Measurements from ENCODE around the gene CARTPT. TPM values are rescaled to one million over a fixed set of nuclear protein-coding genes. Genes with fewer than 3 reads are reported as not detected.

Gene CARTPT
- total RNA-seq, 2 experiments from 2014 or later: not detected

DNA sequence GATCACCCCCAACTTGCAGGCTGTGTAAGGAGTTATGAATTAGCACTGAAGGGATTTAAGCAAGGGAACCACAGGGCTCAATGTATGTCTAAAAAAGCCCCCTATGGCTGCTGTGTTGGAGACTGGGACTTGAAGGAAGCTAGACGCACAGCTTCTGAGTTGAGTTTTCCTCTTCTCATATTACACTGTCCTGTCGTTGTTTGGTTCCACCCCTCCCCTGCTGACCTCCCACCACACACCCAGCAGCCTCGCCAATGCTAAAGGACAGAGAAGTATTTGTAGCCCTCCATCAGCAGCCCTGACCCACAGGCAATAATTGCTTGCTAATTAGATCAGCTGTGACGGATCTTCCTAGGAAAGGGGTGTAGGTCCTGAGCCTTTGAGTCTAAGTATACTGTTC is 15.1 kb upstream of the CARTPT start:
- CTCF ChIA-PET: no interaction called here
- Mint-ChIP-seq H3K4me3 (no peak overlapping the region), H3K4me1 (peaks cover 1% of the 10 kb centered on the region), H3K27me3 (peaks cover 11% of the 10 kb centered on the region), H3K36me3 (ENCODE audit: low read depth) (no peaks in the 10 kb centered on the region), H3K9me3 (no peaks in the 10 kb centered on the region), H3K27ac (no peak overlapping the region)
- POLR2A ChIA-PET: no interaction called here
- DNase-seq: no peak

DNA sequence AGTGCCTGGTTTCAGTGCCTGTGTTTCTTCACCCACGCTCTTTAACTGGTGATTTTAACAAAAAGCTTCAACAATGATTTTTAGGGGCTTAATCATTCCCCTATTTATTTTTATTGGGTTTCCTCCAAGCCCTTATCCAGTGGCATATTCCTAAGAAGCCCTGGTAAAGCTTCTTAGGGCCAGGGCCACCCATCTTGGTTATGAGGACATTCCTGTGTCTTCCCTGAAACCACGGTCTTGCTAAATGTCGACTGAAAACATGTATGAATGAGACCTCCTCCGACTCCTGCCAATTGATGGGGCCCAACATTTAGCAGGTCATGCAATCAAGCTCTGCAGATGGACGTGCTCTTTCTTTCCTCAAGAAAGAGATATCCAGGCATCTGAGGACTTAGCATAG is 13.7 kb upstream of the CARTPT start:
- ChIA-PET POLR2A (no interaction called here), CTCF (no interaction called here)
- H3K9me3 Mint-ChIP-seq: no peaks in the 10 kb centered on the region
- DNase-seq: no peak
- H3K27ac Mint-ChIP-seq: no peak overlapping the region
- H3K27me3 Mint-ChIP-seq: peaks cover 17% of the 10 kb centered on the region
- H3K4me3 Mint-ChIP-seq: no peak overlapping the region
- H3K4me1 Mint-ChIP-seq: no peaks in the 10 kb centered on the region
- no peaks in the 10 kb centered on the region for H3K36me3 Mint-ChIP-seq (ENCODE audit: low read depth)

DNA sequence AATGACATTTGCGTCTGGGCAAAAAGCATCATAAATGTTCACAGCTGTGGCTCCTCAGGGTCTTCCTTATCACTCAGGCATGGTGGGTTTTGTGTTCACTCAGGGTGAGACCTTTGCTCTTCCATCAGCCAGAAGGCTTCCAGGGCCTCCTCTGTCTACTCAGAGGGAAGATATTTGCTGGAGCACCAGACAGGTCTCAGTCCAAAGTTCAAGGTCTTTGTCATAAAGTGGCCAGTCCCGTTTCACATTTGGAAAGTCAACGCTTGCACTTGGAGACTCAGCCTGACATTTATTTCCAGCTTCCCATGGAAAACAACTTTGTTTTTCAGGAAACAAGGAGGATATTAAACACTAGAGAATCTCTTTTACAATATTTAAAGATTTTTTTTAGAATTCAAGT is 12.2 kb upstream of the CARTPT start:
- no peak for DNase-seq
- no peak overlapping the region for H3K27ac Mint-ChIP-seq
- H3K9me3 Mint-ChIP-seq: no peaks in the 10 kb centered on the region
- no peak overlapping the region for H3K4me3 Mint-ChIP-seq
- no peaks in the 10 kb centered on the region for H3K4me1 Mint-ChIP-seq
- ChIA-PET CTCF (no interaction called here), POLR2A (no interaction called here)
- H3K36me3 Mint-ChIP-seq (ENCODE audit: low read depth): no peaks in the 10 kb centered on the region
- peaks cover 20% of the 10 kb centered on the region for H3K27me3 Mint-ChIP-seq

DNA sequence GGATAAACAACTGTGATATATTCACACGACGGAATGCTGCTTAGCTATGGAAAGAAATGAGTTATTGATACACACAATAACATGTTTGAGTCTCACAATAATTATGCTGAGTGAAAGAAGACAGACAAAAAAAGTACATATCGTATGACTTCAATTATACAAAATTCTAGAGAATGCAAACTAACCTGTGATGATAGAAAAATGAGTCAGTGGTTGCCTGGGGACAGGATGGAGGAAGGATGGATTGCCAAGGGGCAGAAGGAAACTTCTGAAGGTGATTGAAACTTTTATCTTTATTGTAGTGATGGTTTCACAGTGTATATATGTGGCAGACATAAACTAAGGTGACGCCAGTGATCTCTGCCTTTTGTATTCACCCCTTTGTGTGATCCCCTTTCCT is 7.5 kb upstream of the CARTPT start:
- no peaks in the 10 kb centered on the region for H3K4me1 Mint-ChIP-seq
- no peak overlapping the region for H3K4me3 Mint-ChIP-seq
- peaks cover 41% of the 10 kb centered on the region for H3K27me3 Mint-ChIP-seq
- ChIA-PET POLR2A (no interaction called here), CTCF (no interaction called here)
- no peak for DNase-seq
- H3K9me3 Mint-ChIP-seq: no peaks in the 10 kb centered on the region
- H3K27ac Mint-ChIP-seq: no peak overlapping the region
- no peaks in the 10 kb centered on the region for H3K36me3 Mint-ChIP-seq (ENCODE audit: low read depth)

DNA sequence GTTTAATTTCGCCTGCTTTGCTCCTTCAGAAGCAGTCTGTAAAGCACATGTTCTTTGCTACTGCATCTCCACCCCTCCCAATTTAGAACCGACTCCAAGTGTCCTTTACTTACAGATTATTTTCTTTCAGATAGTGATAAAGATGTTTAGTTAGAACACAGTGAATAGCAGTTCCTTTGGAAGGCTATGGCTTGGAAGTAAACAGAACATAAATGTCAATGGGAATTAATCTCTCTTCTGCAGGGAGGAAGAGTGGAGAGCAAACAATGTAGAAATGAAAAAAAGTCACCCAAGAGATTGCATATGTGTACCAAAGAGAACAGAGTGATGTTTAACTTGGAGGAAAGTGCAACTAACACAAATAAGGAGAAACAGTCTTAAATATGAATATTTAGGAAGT is 4.2 kb upstream of the CARTPT start:
- Mint-ChIP-seq H3K9me3 (no peaks in the 10 kb centered on the region), H3K27me3 (peaks cover 58% of the 10 kb centered on the region), H3K27ac (no peak overlapping the region), H3K4me1 (no peaks in the 10 kb centered on the region), H3K4me3 (no peak overlapping the region), H3K36me3 (ENCODE audit: low read depth) (no peaks in the 10 kb centered on the region)
- ChIA-PET POLR2A (no interaction called here), CTCF (no interaction called here)
- DNase-seq: no peak

DNA sequence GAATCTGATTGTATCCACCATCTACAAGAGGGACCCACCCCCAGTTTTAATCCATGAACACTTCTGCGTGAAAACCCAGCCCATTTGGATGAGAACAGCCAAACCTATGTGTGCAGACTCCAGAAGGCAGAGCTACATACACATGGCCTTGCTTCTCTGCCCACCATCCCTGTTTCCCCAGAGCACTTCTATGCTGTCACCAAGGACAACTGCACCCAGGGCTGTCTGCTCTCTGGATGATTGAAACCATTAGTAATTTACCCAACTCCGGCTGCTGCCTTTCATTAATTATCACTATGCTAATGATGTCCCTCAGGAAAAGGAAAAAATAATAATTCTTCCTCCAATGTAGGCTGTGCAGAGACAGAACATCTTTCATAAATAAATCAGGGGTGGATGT is 8.9 kb downstream of the CARTPT start:
- Mint-ChIP-seq H3K4me3 (no peak overlapping the region), H3K27me3 (peaks cover 12% of the 10 kb centered on the region), H3K36me3 (ENCODE audit: low read depth) (no peaks in the 10 kb centered on the region), H3K27ac (no peak overlapping the region), H3K4me1 (no peaks in the 10 kb centered on the region), H3K9me3 (no peaks in the 10 kb centered on the region)
- no peak for DNase-seq
- ChIA-PET CTCF (no interaction called here), POLR2A (no interaction called here)

DNA sequence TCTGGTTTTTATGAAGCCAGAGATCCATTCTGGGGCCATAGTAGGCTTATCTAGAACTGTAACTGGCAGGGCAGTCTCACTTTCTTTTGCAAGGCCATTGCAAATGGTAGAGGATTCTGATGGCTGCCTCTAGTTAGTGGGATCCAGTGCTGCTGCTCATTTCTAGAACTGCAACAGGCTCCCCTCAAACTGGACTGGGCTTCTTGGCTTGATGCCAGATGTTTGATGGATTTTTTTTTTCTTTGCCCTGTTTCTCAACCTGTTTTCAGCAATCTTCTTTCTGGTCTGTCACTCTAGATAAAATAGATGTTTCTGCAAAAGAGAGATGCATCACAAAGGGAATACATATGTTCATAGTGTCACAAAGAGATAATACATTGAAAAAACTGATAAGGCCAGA is 11.9 kb downstream of the CARTPT start:
- H3K9me3 Mint-ChIP-seq: no peaks in the 10 kb centered on the region
- no peaks in the 10 kb centered on the region for H3K4me1 Mint-ChIP-seq
- H3K4me3 Mint-ChIP-seq: no peak overlapping the region
- peaks cover 14% of the 10 kb centered on the region for H3K27me3 Mint-ChIP-seq
- H3K36me3 Mint-ChIP-seq (ENCODE audit: low read depth): no peaks in the 10 kb centered on the region
- POLR2A ChIA-PET: no interaction called here
- no peak overlapping the region for H3K27ac Mint-ChIP-seq
- CTCF ChIA-PET: no interaction called here
- no peak for DNase-seq

DNA sequence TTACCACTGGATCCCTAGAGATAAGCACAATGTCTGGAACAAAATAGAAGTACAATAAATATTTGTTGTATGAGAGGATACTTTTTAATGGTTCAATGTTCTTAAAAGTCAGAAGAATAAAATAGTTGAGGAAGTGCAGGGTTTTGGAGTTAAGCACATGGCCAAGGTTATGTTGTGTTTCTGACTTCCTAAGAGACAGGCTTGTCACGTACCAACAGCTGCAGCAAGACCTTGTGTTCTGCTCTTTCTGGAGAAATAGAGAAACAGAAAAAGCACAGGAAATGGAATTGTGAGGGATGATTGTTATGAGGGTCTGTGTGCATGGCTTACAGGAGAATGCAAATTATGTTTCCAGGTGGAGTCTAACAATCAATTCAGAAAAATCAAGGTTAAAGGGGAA is 12.9 kb downstream of the CARTPT start:
- ChIA-PET POLR2A (no interaction called here), CTCF (no interaction called here)
- Mint-ChIP-seq H3K27ac (no peak overlapping the region), H3K4me3 (no peak overlapping the region), H3K9me3 (no peaks in the 10 kb centered on the region), H3K36me3 (ENCODE audit: low read depth) (no peaks in the 10 kb centered on the region), H3K4me1 (no peaks in the 10 kb centered on the region), H3K27me3 (peaks cover 14% of the 10 kb centered on the region)
- no peak for DNase-seq

DNA sequence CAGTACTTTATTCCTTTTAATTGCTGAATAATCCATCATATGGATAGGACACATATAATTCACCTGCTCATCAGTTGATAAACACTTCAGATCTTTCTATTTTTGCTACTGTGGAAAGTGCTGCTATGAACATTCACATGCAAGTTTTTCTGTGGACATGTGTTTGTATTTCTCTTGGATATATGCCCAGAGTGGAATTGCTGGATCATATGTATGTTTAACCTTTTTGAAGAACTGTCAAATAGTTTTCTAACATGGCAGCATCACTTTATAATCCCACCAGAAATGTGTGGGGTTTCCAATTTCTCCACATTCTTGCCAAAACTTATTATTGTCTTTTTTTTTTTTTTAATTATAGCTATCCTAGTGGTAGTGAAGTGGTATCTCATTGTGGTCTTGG is 15.1 kb downstream of the CARTPT start:
- DNase-seq: no peak
- Mint-ChIP-seq H3K36me3 (ENCODE audit: low read depth) (no peaks in the 10 kb centered on the region), H3K27me3 (peaks cover 18% of the 10 kb centered on the region), H3K9me3 (no peaks in the 10 kb centered on the region), H3K27ac (no peak overlapping the region), H3K4me3 (no peak overlapping the region), H3K4me1 (no peaks in the 10 kb centered on the region)
- CTCF ChIA-PET: no interaction called here
- POLR2A ChIA-PET: no interaction called here

DNA sequence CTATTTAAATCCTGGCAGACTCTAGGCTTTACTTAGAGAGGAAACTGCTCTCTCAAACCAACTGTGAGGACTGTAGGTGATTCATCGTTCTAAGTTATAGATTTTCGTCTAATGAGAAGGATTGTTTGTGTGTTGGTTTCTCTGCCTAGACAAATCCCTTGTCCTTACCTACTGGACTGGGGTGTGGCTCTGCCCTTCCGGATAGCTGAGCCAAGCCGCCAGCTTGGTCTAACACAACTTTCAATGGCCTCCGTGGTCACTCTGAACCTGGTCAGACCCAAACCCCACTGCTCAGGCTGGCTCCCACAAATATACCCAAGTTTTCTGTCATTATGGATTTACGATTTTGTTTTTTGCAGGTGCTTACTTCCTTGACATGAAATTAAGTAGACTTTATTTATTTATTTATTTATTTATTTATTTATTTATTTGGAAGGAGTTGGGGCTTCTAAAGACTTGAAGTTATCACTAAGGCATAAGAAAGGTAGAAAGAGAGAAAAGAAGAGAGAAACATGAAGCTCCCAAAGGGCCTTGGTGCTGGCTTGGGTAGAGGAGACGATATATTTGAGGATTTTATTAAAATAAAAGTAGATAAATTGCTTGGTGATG is 19.0 kb downstream of the CARTPT start:
- Mint-ChIP-seq H3K27me3 (peaks cover 20% of the 10 kb centered on the region), H3K4me1 (no peaks in the 10 kb centered on the region), H3K9me3 (no peaks in the 10 kb centered on the region), H3K4me3 (no peak overlapping the region), H3K36me3 (ENCODE audit: low read depth) (no peaks in the 10 kb centered on the region), H3K27ac (no peak overlapping the region)
- ChIA-PET CTCF (no interaction called here), POLR2A (no interaction called here)
- DNase-seq: no peak

DNA sequence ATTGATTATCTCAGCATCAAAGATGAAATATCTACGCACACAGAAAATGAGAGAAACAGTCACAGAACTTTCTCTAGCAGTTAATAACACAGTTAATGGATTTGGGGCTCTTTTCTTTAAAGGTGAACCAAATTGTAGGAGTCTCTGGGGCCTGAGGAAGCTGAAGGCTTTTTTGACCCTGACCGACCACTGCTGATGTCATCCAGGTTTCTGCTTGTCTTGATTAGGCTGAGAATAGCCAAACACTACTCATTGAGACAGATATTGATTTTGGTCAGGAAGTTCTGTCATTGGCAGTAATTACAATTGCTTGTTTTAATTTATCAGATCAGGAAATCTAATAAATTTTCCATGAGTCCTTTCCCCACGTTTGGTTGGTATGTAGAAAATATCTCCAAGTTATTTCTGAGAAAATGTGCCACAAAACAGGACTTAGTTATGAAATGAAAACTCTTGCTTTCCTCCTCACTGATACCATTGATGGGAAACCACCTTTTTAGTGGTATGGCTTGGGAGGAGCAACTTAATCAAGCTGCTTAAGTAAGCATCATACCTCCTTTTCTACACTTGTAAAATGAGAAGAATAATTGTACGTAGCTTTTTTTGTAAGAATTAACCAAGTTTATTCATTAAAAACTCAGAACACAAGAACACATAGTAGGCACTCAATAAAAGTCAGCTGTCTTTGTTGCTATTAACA is 19.7 kb downstream of the CARTPT start:
- ChIA-PET POLR2A (no interaction called here), CTCF (no interaction called here)
- Mint-ChIP-seq H3K4me1 (no peaks in the 10 kb centered on the region), H3K9me3 (no peaks in the 10 kb centered on the region), H3K27me3 (peaks cover 19% of the 10 kb centered on the region), H3K4me3 (no peak overlapping the region), H3K27ac (no peak overlapping the region), H3K36me3 (ENCODE audit: low read depth) (no peaks in the 10 kb centered on the region)
- DNase-seq: no peak

DNA sequence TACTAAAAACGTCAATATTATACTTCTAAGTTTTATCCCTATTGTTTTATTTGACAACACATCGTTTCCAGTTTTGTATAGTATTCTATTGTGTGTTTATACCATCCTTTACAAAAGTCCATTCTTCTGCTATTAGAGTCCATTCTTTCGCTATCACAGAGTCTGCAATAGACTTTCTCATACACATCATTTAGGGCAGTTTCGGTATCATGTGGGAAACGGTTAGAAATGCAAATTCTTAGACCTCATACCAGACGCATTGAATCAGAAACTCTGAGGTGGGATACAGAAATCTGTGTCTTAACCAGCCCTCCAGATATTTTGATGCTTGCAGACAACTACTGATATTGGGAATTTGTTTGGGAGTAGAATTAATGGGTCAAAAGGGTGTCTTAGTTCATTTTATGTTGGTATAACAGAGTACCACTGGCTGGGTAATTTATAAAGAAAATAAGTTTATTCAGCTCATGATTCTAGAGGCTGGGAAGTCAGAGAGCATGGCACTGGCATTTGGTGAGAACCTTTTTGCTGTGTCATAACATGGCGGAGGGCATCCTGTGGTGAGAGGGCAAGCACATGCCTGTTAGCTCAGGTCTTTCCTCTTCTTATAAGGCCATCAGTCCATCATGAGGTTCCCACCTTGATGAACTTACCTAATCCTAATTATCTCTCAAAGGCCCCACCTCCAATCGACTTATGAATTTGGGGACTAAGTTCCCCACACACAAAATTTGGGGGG is 21.1 kb downstream of the CARTPT start:
- no peak overlapping the region for H3K4me3 Mint-ChIP-seq
- no peaks in the 10 kb centered on the region for H3K4me1 Mint-ChIP-seq
- ChIA-PET POLR2A (no interaction called here), CTCF (no interaction called here)
- H3K36me3 Mint-ChIP-seq (ENCODE audit: low read depth): no peaks in the 10 kb centered on the region
- H3K27ac Mint-ChIP-seq: no peak overlapping the region
- H3K9me3 Mint-ChIP-seq: no peaks in the 10 kb centered on the region
- DNase-seq: no peak
- H3K27me3 Mint-ChIP-seq: peaks cover 17% of the 10 kb centered on the region

DNA sequence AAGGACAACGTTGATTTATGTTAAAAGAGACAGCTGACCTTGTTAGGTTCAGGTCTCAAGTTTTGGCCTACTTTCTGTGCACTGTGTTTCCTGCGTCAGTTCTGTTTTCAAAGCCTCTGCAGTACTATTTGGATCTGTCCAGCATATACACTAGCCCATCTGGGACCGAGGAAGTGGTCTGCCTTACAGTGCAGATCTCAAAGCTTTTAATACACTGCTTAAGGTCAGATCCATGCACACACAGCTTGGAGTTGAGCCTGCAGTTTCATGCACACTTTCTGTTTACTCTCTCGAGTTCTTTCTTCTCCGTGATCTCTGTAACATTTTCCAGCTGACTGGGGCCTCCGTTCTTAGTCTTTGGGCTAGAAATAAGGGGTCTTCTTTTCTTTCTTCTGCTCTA is 24.1 kb downstream of the CARTPT start:
- no peak overlapping the region for H3K27ac Mint-ChIP-seq
- no peaks in the 10 kb centered on the region for H3K4me1 Mint-ChIP-seq
- H3K27me3 Mint-ChIP-seq: peaks cover 12% of the 10 kb centered on the region
- ChIA-PET POLR2A (no interaction called here), CTCF (interaction anchor here (1.5 kb wide), 1 partner anchor 267 kb away, joined by 3 read pairs; no protein-coding TSS in a partner anchor)
- H3K36me3 Mint-ChIP-seq (ENCODE audit: low read depth): no peaks in the 10 kb centered on the region
- H3K4me3 Mint-ChIP-seq: no peak overlapping the region
- no peak for DNase-seq
- no peaks in the 10 kb centered on the region for H3K9me3 Mint-ChIP-seq

All from activated CD4-positive, alpha-beta memory T cell treated with anti-CD3 and anti-CD28 coated beads, Interleukin-2, amount 10 ng/mL, durations not matched to agents 7 days and 5 days (primary cell).